Liver (tissue), 3 donors: ENCODE measurements around the gene USP53.

Source experiments
- CTCF ChIP-seq: fragments of 150-350 bp; IDR thresholded peaks from 2 replicates; pipeline ENCODE4 v1.5.1; 2017; ENCODE audit warnings: improper control_type of control experiment, low read depth, low read length; ENCODE audit not compliant: missing input control
- EGR1 ChIP-seq, 2 donors: IDR thresholded peaks; 2 replicates each; pipeline ENCODE4 v1.6.1; 2016 to 2018; ENCODE audit warnings: antibody characterized with exemption in 2 of 2, low read depth in 2 of 2
- GABPA ChIP-seq, 2 donors: IDR thresholded peaks in 1 of 2; conservative IDR thresholded peaks in 1 of 2; 2 replicates each; pipeline ENCODE4 v1.6.1; 2016; ENCODE audit warnings: antibody characterized with exemption in 2 of 2, mild to moderate bottlenecking in 1 of 2, moderate library complexity in 1 of 2
- JUND ChIP-seq, 2 donors: IDR thresholded peaks; 2 replicates each; pipeline ENCODE4 v1.6.1; 2016; ENCODE audit warnings: antibody characterized with exemption in 2 of 2
- MAX ChIP-seq: IDR thresholded peaks from 2 replicates; pipeline ENCODE4 v1.6.1; 2016; ENCODE audit warnings: antibody characterized with exemption
- NR2F2 ChIP-seq: IDR thresholded peaks from 2 replicates; pipeline ENCODE4 v1.6.1; 2016; ENCODE audit warnings: antibody characterized with exemption
- RAD21 ChIP-seq, 2 donors: IDR thresholded peaks; 2 replicates each; pipeline ENCODE4 v1.6.1; 2016; ENCODE audit warnings: antibody characterized with exemption in 2 of 2, mild to moderate bottlenecking in 2 of 2
- REST ChIP-seq: IDR thresholded peaks from 2 replicates; pipeline ENCODE4 v1.6.1; 2016; ENCODE audit warnings: antibody characterized with exemption, mild to moderate bottlenecking
- SP1 ChIP-seq: IDR thresholded peaks from 2 replicates; pipeline ENCODE4 v1.6.1; 2018; ENCODE audit warnings: antibody characterized with exemption, mild to moderate bottlenecking
- TAF1 ChIP-seq: conservative IDR thresholded peaks from 2 replicates; pipeline ENCODE4 v1.6.1; 2016; ENCODE audit warnings: antibody characterized with exemption, mild to moderate bottlenecking
- ZBTB33 ChIP-seq: IDR thresholded peaks from 2 replicates; pipeline ENCODE4 v1.6.1; 2016; ENCODE audit warnings: antibody characterized with exemption
- donor health status: healthy.
- donor health status: healthy.

GRCh38 chr4:119299741-119300100 lies 87.2 kb downstream of the USP53 start:
- TF ChIP-seq MAX (no peak), TAF1 (no peak), CTCF (no peak), JUND (IDR thresholded peaks at IDR 0.05) (no peak), ZBTB33 (no peak), NR2F2 (no peak), SP1 (no peak), RAD21 (IDR thresholded peaks at IDR 0.05) (no peak), REST (no peak), GABPA (IDR thresholded peaks at IDR 0.05 in 1 of 2, conservative IDR thresholded peaks at IDR 0.05 in 1 of 2) (no peak), EGR1 (IDR thresholded peaks at IDR 0.05; ENCODE audit: low read depth in 2 of 2) (no peak)
